HT-29 (cell line): ENCODE data around the gene GOLPH3L. TPM values are rescaled to one million over a fixed set of nuclear protein-coding genes. Genes with fewer than 3 reads are reported as not detected.
A peak's percentile ranks its signal among the peaks of the same experiment; 100 is the strongest.
"Not testable (repeated sequence)": the region's sequence is repeated elsewhere in the genome, so short reads cannot be mapped to it uniquely, and the experiment has no call there.

Experiments
- DNase-seq: peaks from one replicate; pipeline ENCODE4 v3.0.0-alpha.2; 2015; ENCODE audit warnings: low spot score
- total RNA-seq: library from RNA; depleted of rRNA; stranded (reverse); fragments of >200 nt; shearing (Covaris generic); gene quantifications from 2 replicates; pipeline ENCODE4 v1.2.3, GENCODE V29; 2014; rRNA removed

The GOLPH3L gene
- total RNA-seq = 4.9 and 7.7 TPM in 2 replicates

GRCh38 chr1:150696995-150697927 is at the start of gene GOLPH3L:
Gene GOLPH3L, minus strand, starts transcription at chr1:150697154. Its CDS starts 2,316 bp downstream, at chr1:150694838.
- DNase-seq = peak; percentile 98

GRCh38 chr1:150730130-150730721 is 33.3 kb upstream of the GOLPH3L start:
- DNase-seq = no peak

- no peak for DNase-seq
These were observed 27.4 kb upstream of the GOLPH3L start for GRCh38 chr1:150724336-150724735.

GRCh38 chr1:150720703-150721102 is 23.7 kb upstream of the GOLPH3L start, which contains the start of gene HORMAD1:
Gene HORMAD1, minus strand, starts transcription at chr1:150720895. Its CDS starts 1,390 bp downstream, at chr1:150719505.
- DNase-seq = no peak

- DNase-seq = no peak
These were observed 23.1 kb upstream of the GOLPH3L start for GRCh38 chr1:150720098-150720497.

- DNase-seq = no peak
These were observed 21.4 kb upstream of the GOLPH3L start for GRCh38 chr1:150718225-150718891.

GRCh38 chr1:150709031-150709430 is 12.1 kb upstream of the GOLPH3L start:
- not testable (repeated sequence) for DNase-seq

- no peak for DNase-seq
These were observed 11.6 kb upstream of the GOLPH3L start for GRCh38 chr1:150708595-150708994.

GRCh38 chr1:150706091-150706490 is 9.1 kb upstream of the GOLPH3L start:
- no peak for DNase-seq

GRCh38 chr1:150703427-150703826 is 6.5 kb upstream of the GOLPH3L start:
- no peak for DNase-seq

GRCh38 chr1:150696590-150696989 is 364 bp downstream of the GOLPH3L start:
- DNase-seq = no peak

- DNase-seq = peak; percentile 42
These were observed 792 bp downstream of the GOLPH3L start for GRCh38 chr1:150696162-150696561.

- DNase-seq = no peak
These were observed 1.4 kb downstream of the GOLPH3L start for GRCh38 chr1:150695561-150695960.

- no peak for DNase-seq
These were observed 4.2 kb downstream of the GOLPH3L start for GRCh38 chr1:150692720-150693119.

- DNase-seq = no peak
These were observed 8.2 kb downstream of the GOLPH3L start for GRCh38 chr1:150688763-150689162.

- no peak for DNase-seq
These were observed 10.7 kb downstream of the GOLPH3L start for GRCh38 chr1:150686275-150686674.

GRCh38 chr1:150683914-150684313 is 13.0 kb downstream of the GOLPH3L start:
- DNase-seq = no peak

GRCh38 chr1:150678988-150679387 is 18.0 kb downstream of the GOLPH3L start:
- no peak for DNase-seq

GRCh38 chr1:150674881-150675280 is 22.1 kb downstream of the GOLPH3L start:
- no peak for DNase-seq

- no peak for DNase-seq
These were observed 33.6 kb downstream of the GOLPH3L start for GRCh38 chr1:150663321-150663720.

GRCh38 chr1:150662811-150663210 is 34.1 kb downstream of the GOLPH3L start:
- no peak for DNase-seq

GRCh38 chr1:150661156-150661555 is 35.8 kb downstream of the GOLPH3L start:
- no peak for DNase-seq
